ENCODE results near the gene EDAR. TPM values are rescaled to one million over a fixed set of nuclear protein-coding genes. Genes with fewer than 3 reads are reported as not detected.

The EDAR gene
- total and polyA plus RNA-seq, 9 of the 15 experiments (the other 6 are each of a cell fraction or from before 2014, with no cell fraction given): 0.01 TPM; not detected in 8

- TF ChIP-seq ZNF280B (CRISPR knock-in tag; IDR thresholded peaks at IDR 0.05): no peak
- no peak for TF ChIP-seq GABPB2 (CRISPR knock-in tag; conservative IDR thresholded peaks at IDR 0.05)
These were observed 84.3 kb downstream of the EDAR start (continued) for GRCh38 chr2:108904680-108905079.

DNA sequence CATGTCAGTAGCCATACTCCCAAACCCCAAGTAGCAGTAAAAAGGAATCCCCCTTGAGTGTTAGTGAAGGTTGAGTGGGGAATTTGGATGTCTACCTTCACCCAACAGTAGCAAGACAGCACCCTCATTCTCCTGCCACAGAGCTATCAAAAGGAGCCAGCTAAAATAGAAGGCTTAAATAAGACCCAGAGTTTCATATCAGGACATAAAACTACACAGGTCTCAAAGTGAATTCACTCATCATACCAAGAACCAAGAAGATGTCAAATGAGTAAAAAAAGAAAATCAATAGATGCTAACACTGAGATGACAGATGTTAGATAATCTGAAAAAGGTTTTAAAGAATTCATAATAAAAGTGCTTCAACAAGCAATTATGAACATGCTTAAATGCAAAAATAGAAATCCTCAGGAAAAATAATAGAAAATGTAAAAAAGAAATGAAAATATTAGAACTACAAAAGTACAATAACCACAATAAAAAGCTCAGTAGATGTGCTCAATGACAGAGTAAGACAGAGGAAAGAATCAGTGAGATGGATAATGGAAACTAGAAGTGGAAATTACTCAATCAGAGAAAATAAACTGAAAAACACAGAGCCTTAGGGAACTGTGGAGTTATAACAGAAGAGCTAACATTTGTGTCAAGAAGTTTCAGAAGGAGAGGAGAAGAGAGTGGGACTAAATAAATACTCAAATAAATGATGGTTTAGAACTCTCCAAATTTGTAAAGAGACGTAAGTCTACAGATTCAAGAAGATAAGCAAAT, 90.5 kb downstream of the EDAR start:
- CTCF ChIA-PET (ENCODE audit: low intra/inter-chr PET ratio): no interaction called here
- no peaks in the 10 kb centered on the region for H3K36me3 ChIP-seq (ENCODE audit: control insufficient read depth, insufficient read depth, low read length)
- FAIRE-seq (no peak), DNase-seq (ENCODE audit: extremely low read depth in 1 of 4, low spot score in 3 of 4) (no peak), ATAC-seq (no peak)
- H3K27me3 ChIP-seq (ENCODE audit: control insufficient read depth in 2 of 2, insufficient read depth in 2 of 2, low read length in 2 of 2): 0 out of 5 replicates have a peak, but pooled peaks cover 0 to 5% of the 10 kb centered on the region in 2 experiments
- no peaks in the 10 kb centered on the region for H3K9me3 ChIP-seq (replicated peaks; ENCODE audit: control insufficient read depth, insufficient read depth, low read depth, low read length)
- H3K27ac ChIP-seq (ENCODE audit: extremely low read depth, low read depth, low read length): no peak overlapping the region
- H3K4me3 ChIP-seq: no peak overlapping the region
- no peak overlapping the region for H2AFZ ChIP-seq (ENCODE audit: low read depth, low read length)
- in situ Hi-C loops (cut with MboI) (no loop called here), intact Hi-C loops (cut with micrococcal nuclease) (no loop called here)
- WGBS (ENCODE audit: insufficient coverage, low coverage, missing lambda C conversion rate): 0% methylated on average over 1 of the region's 1 CpG
- no peaks in the 10 kb centered on the region for H3K4me1 ChIP-seq (replicated peaks in 1 of 2; ENCODE audit: control insufficient read depth in 2 of 2, insufficient read depth in 2 of 2, low read length in 2 of 2)
- POLR2A ChIA-PET: interaction anchor here (0.8 kb wide), 1 partner anchor 14 kb away, joined by 3 read pairs; no protein-coding TSS in a partner anchor
- no peaks in the 10 kb centered on the region for H3K79me2 ChIP-seq (ENCODE audit: control insufficient read depth, insufficient read depth, low read length)
- no peak overlapping the region for H3K4me2 ChIP-seq (ENCODE audit: insufficient read depth, low read length)
- H4K20me1 ChIP-seq (replicated peaks; ENCODE audit: control insufficient read depth, insufficient read depth, low read length): no peaks in the 10 kb centered on the region
- H3K9me1 ChIP-seq (ENCODE audit: control insufficient read depth, insufficient read depth, low read length): no peaks in the 10 kb centered on the region
- TF ChIP-seq CHCHD3 (CRISPR knock-in tag; IDR thresholded peaks at IDR 0.05): no peak
- peak; percentile 20; the same call in 1 of the 2 replicates for TF ChIP-seq ZNF316 (IDR thresholded peaks at IDR 0.05)
- BruUV-seq (replicated peaks): no TSS peak
- no peak overlapping the region for H3K9ac ChIP-seq (ENCODE audit: insufficient read depth in 1 of 2, low read depth in 2 of 2, low read length in 2 of 2)

All from K562 (cell line).